Left ventricle myocardium superior (tissue), 1 donor: ENCODE data around the gene EMP3. TPM values are rescaled to one million over a fixed set of nuclear protein-coding genes. Genes with fewer than 3 reads are reported as not detected.
A peak's percentile ranks its signal among the peaks of the same experiment; 100 is the strongest.

Experiments used
- ATAC-seq: fragments of 200-7000 bp; cut with Tn5 transposase; one replicate; pipeline ENCODE4 v1.9.1; 2020; ENCODE audit warnings: mild to moderate bottlenecking, moderate library complexity
- DNase-seq: peaks from one replicate; pipeline ENCODE4 v3.0.0-alpha.2; 2020
- intact Hi-C: fragments of 100-400 bp; cut with micrococcal nuclease; formaldehyde crosslinking; loops from one replicate; pipeline ENCODE4 v1.11.0; 2022
- total RNA-seq: library from RNA; stranded (reverse); fragmentation: NEBNext Ultra II Directional; extraction: Animal tissue kit (Norgen Biotek cat#: 25700); gene quantifications from one replicate; pipeline ENCODE4 v1.2.1, GENCODE V29; 2021
- donor health status: DM: no; HTN: yes; CAD: no; lungs with severe emphysema.

Gene EMP3
- total RNA-seq, 1 donor from 2014 or later: 33.8 TPM

- ATAC-seq (no peak), DNase-seq (no peak)
- intact Hi-C loops: no loop called here
Measured at GRCh38 chr19:48341515-48342413, 16.4 kb downstream of the EMP3 start.

DNA sequence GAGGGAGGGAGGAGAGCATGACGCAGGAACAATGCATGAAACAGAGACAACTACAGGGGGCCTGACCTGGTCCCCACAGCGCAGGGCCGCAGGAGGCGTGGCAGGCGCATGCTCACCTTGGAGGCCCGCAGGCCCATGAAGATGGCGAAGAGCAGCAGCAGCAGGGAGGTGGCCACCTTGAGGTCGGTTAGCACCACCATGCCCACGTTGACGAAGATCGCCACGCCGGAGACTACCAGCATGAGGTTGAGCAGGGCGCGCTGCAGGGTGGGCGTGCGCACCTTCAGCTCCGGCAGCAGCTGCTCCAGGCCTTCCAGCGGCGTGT lies 17.0 kb downstream of the EMP3 start:
- ATAC-seq (no peak), DNase-seq (no peak)
- intact Hi-C loops: no loop called here

DNA sequence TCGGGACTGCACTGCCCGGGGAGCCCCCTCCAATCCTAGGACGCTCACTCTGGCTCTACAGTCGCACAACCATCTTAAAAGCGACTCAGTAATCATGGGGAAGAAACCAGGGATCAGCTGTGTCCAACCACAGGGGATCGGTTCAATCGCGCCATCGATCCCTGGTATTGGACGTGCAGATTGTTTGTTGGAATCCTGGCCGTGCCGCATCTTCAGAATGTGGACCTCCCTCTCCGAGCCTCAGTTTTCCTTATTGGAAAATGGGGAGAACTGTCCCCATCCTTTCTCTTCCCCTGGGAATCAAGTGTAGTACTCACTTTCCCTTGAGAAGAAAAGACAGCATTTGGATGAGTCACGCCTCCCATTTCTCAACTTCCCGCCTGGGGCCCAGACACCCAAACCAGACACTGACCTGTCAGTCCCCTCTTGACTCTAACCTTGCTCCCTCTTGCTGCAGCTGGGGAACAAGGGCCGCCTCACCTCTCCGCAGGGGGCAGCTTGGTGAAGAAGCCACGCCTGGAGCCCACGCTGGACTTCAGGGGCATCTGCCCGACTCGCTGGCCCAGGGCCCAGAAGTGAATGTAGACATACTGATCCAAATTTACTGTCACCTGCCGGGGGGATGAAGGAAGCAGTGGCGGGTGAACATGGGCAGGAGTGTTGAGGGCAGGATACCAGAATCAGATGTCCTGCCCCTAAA lies 17.6 kb downstream of the EMP3 start:
- DNase-seq: no peak
- ATAC-seq: no peak
- intact Hi-C loops: no loop called here

DNA sequence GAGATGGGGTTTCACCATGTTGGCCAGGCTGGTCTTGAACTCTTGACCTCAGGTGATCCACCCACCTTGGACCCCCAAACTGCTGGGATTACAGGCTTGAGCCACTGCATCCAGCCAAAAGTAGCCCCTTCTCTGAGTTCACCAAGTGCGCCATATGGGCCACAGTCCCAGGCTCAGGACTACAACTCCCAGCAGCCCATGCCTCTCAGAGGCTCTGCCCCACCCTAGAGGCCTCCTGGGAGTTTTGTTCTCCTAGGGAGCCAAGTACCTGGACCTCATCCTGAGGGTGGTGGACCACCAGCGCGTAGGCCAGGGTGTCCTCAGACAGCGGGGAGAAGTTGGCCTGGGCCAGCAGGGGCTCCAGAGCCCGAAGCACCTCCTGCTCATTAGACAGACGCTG lies 19.5 kb downstream of the EMP3 start:
- DNase-seq (no peak), ATAC-seq (no peak)
- intact Hi-C loops: no loop called here

DNA sequence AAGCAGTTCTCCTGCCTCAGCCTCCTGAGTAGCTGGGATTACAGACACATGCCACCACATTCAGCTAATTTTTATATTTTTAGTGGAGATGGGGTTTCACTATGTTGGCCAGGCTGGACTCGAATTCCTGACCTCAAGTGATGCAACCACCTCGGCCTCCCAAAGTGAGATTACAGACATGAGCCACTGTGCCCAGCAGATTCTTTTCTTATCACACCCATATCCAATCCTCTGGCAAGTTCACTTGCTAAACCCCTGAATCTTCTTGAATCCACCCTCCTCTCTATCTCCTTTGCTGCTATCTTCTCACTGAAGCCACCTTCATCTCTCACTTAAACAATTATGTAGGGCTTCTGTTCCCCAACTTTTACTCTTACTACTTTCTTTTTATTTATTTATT lies 20.8 kb downstream of the EMP3 start:
- DNase-seq (no peak), ATAC-seq (no peak)
- intact Hi-C loops: no loop called here

GRCh38 chr19:48348045-48348444 lies 22.7 kb downstream of the EMP3 start:
- DNase-seq (no peak), ATAC-seq (peak; percentile 57)
- intact Hi-C loops: no loop called here

DNA sequence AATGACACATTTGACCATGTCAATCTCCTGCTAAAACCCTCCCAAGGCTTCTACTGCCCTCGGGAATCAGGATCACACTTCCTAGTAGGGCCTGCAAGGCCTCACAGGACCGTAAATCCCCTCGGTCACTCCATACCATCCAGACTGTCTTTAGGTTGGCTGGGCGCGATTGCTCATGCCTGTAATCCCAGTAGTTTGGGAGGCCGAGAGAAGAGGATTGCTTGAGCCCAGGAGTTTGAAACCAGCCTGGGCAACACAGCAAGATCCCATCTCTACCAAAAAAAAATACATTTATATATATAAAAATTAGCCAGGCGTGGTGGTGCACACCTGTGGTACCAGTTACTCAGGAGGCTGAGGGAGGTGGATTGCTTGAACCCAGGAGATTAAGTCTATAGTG lies 23.4 kb downstream of the EMP3 start:
- no peak for DNase-seq
- no peak for ATAC-seq
- intact Hi-C loops: no loop called here

- intact Hi-C loops: no loop called here
- DNase-seq: no peak
- ATAC-seq: no peak
Measured at GRCh38 chr19:48350856-48351255, 25.5 kb downstream of the EMP3 start.

DNA sequence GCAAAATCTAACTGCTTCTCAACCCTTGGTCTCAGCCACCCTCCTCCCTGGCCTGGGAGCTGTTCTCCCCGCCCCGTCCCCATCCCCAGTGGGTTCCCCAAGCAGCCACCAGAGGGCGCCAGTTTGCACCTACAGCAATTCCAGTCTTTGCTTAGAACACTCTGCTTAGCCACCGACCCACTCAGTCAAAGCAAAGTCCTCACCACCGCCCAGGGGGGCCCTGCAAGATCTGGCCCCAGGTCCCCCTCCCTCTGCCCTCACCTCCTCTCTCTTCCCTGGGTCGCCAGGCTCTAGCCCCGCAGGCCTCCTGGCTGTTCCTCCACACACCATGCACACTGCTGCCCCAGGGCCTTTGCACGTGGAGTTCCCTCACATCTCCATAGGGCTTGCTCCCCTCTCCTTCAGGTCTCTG lies 26.0 kb downstream of the EMP3 start:
- intact Hi-C loops: no loop called here
- DNase-seq: peak; percentile 79
- peak; percentile 75 for ATAC-seq

DNA sequence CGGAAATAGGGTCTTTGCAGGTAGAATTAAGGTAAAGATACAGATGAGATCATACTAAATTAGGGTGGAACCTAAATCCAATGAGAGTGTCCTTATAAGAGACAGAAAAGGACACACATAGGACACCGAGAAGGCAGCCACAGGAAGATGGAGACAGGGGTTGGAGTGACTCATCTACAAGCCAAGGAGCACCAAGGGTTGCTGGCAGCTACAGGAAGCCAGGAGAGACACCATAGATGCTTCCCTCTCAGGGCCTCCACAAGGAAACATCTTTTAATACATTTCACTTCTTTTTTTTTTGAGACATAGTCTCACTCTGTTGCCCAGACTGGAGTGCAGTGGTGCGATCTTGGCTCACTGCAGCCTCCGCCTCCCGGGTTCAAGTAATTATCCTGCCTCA lies 28.3 kb downstream of the EMP3 start:
- intact Hi-C loops: no loop called here
- ATAC-seq: no peak
- DNase-seq: no peak

GRCh38 chr19:48354332-48354992 lies 29.1 kb downstream of the EMP3 start:
- intact Hi-C loops: no loop called here
- ATAC-seq: no peak
- no peak for DNase-seq

DNA sequence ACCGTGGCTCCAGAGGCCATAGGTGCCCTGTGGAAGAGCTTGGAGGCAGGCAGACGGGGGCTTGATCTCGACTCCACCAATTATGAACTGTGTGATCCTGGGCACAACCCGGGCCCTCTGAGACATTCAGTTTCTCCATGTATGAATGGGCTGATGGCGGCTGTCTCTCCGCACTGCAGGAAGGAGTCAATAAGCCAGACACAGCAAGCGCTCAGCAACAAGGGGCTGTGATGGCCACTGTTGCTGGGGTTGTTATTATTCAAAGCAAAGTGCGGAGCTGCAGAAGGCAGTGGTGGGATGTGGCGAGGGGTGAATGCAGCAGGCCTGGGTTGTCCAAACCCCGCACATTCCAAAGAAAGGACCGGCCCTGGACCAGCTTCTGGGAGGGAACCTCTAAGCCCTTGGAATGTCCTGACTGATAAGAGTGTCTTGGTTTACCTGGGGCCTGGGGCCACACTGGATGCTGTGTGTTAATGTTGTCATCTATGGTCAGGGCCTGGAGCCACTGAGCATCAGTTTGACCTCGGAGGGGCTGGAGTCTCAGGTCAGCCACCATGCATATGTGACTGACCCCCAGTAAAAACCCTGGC lies 30.1 kb downstream of the EMP3 start:
- DNase-seq (no peak), ATAC-seq (no peak)
- intact Hi-C loops: no loop called here

DNA sequence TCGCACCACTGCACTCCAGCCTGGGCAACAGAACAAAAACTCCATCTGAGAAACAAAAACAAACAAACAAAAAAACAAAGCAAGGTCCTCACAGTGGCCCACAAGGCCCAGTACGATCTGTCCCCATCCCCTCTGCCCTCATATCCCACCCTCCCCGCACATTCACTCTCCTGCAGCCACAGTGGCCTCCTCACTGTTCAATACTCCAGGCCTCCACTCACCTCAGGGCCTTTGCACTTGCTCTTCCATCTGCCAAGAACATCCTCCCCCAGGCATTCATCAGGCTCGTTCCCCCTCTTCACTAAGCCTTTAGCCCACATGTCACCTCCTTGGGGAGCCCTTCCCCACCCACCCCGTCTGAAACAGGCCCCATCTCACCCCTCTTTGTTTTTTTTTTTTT lies 33.8 kb downstream of the EMP3 start:
- DNase-seq: no peak
- ATAC-seq: no peak
- intact Hi-C loops: no loop called here

- intact Hi-C loops: no loop called here
- ATAC-seq (no peak), DNase-seq (no peak)
Measured at GRCh38 chr19:48361912-48362311, 36.6 kb downstream of the EMP3 start.

DNA sequence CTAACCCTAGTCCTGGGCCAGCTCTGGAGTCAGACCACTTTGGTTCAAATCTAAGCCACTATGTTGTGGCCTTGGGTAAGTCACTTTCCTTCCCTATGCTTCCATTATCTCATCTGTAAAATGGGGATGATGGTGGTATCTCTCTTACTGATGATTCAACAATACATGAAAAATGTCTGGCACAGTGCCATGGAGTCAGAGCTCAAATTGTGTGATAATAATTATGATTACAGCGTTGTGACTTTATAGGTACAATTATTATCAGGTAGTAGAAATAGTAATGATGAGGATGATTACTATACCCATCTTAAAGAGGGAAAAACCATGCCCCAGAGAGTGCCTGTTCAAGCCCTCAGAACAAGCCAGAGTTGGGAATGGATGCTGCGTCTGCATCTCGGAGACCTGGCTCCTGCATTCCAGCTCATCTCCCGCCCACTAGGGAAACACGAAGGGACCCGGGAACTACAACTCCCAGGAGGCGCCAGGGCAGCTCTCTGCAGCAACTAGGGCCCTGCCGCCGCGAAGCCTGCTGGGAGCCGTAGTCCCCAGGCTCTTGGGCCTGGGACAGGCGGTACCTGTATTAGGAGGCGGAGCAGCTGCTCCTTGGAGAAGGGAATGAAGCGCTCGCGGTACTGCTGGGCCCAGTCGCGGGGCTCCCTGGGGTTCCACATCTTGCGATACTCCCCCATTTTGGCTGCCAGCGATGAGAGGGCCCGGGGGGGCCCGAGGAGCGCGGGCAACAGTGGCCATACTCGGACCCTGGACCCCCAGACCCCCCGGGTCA lies 37.6 kb downstream of the EMP3 start:
- intact Hi-C loops: no loop called here
- DNase-seq: peak; percentile 97
- peak; percentile 90 for ATAC-seq

- intact Hi-C loops: no loop called here
- ATAC-seq: peak; percentile 14
Measured at GRCh38 chr19:48363500-48363809, 38.1 kb downstream of the EMP3 start.

GRCh38 chr19:48363810-48364597 lies 38.7 kb downstream of the EMP3 start, which contains the start of the genes SYNGR4 and TMEM143:
Gene SYNGR4, plus strand, starts transcription at chr19:48364367. Its CDS starts 1,476 bp downstream, at chr19:48365843.
Gene TMEM143, minus strand, starts transcription at chr19:48363940. Its CDS starts 20 bp downstream, at chr19:48363920.
- intact Hi-C loops: no loop called here
- DNase-seq (peak; percentile 99), ATAC-seq (peak; percentile 93)

More at GRCh38 chr19:48363500-48363809, 38.1 kb downstream of the EMP3 start:
- no peak for DNase-seq

DNA sequence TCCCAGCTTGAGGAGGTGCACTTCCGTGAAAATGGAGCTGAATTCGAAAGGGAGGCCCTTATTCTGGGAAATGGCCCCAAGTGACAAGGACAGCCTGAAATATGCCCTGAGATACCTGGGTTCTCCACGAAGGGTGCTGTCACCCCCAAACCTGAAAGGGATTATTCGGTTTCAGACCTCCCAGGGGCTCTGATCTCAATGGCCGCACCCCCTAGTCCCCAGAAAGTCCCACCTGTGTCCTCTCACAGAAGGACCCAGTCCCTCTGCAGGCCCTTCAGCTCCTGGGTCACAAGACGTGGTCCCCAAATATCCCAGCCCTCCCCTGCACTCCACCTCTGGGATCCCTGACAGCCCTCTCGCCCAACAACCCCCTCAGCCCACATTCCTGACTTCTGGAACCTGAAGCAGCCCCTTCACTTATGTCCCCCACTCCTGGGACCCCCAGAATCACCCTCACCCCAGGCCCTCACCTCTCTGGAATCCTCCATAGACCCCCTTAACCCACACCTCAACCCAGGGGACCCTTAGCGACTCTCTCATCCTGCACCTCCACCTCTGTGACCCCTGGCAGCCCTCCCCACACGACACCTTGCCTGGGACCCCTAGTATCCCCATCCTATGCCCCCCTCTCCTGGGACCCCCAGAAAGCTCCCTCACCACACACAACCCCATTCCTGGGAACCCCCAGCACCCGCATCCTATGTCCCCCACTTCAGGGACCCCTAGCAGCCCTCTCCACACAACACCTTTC lies 39.4 kb downstream of the EMP3 start:
- DNase-seq: no peak
- no peak for ATAC-seq
- intact Hi-C loops: no loop called here
